HL-60 (cell line): ENCODE data around the gene MPRIP.

ENCODE experiments used
- DNase-seq, 2 experiments: peaks; one replicate each; pipeline ENCODE4 v3.0.0-alpha.2; 2010 to 2020; ENCODE audit warnings: low read depth in 1 of 2, low spot score in 1 of 2
- H3K27ac ChIP-seq: fragments of 250-450 bp; sonication (Bioruptor Pico); replicated peaks from 2 replicates; pipeline ENCODE4 v1.5.1; 2020; ENCODE audit warnings: mild to moderate bottlenecking, moderate library complexity
- H3K27me3 ChIP-seq: fragments of 250-450 bp; sonication (Bioruptor Pico); 2 replicates; pipeline ENCODE4 v1.5.1; 2021; ENCODE audit warnings: mild to moderate bottlenecking, moderate library complexity; ENCODE audit not compliant: insufficient read depth, poor library complexity, severe bottlenecking
- H3K4me3 ChIP-seq: replicated peaks from 2 replicates; pipeline ENCODE4 v1.5.1; 2011; ENCODE audit warnings: mild to moderate bottlenecking, control low read depth, low read length; ENCODE audit not compliant: insufficient read depth
- CTCF ChIP-seq: IDR thresholded peaks from one replicate; pipeline ENCODE4 v1.5.1; 2011; ENCODE audit warnings: low read length, control low read depth, inconsistent platforms; ENCODE audit not compliant: insufficient read depth
- GABPA ChIP-seq: IDR thresholded peaks from 2 replicates; pipeline ENCODE4 v1.6.1; 2012; ENCODE audit warnings: low read depth
- POLR2AphosphoS5 ChIP-seq: IDR thresholded peaks from 2 replicates; pipeline ENCODE4 v1.6.1; 2012; ENCODE audit warnings: low read depth
- REST ChIP-seq: IDR thresholded peaks from 2 replicates; pipeline ENCODE4 v1.6.1; 2012; ENCODE audit warnings: low read depth; ENCODE audit not compliant: insufficient replicate concordance
- SPI1 ChIP-seq: IDR thresholded peaks from 2 replicates; pipeline ENCODE4 v1.6.1; 2012; ENCODE audit warnings: low read depth, mild to moderate bottlenecking, borderline replicate concordance

Gene MPRIP

GRCh38 chr17:17030515-17031211 lies 11.6 kb upstream of the MPRIP start:
- Histone ChIP-seq H3K27me3 (no peaks in the 10 kb centered on the region), H3K27ac (no peak overlapping the region), H3K4me3 (no peak overlapping the region)
- DNase-seq: no peak
- no peak for TF ChIP-seq CTCF
- TF ChIP-seq SPI1: no peak
- no peak for TF ChIP-seq POLR2AphosphoS5
- TF ChIP-seq REST: no peak
- no peak for TF ChIP-seq GABPA

GRCh38 chr17:17032131-17032692 lies 10.0 kb upstream of the MPRIP start:
- DNase-seq: no peak
- H3K4me3 ChIP-seq: no peak overlapping the region
- TF ChIP-seq REST (no peak), SPI1 (no peak), GABPA (no peak), POLR2AphosphoS5 (no peak), CTCF (no peak)
- no peak overlapping the region for H3K27ac ChIP-seq
- no peaks in the 10 kb centered on the region for H3K27me3 ChIP-seq

- no peak overlapping the region for H3K27ac ChIP-seq
- no peak for TF ChIP-seq SPI1
- no peaks in the 10 kb centered on the region for H3K27me3 ChIP-seq
- DNase-seq: no peak
- no peak overlapping the region for H3K4me3 ChIP-seq
These were observed 8.8 kb upstream of the MPRIP start for GRCh38 chr17:17033466-17033865.

- DNase-seq: no peak
- H3K27ac ChIP-seq: no peak overlapping the region
- no peaks in the 10 kb centered on the region for H3K27me3 ChIP-seq
These were observed 8.2 kb upstream of the MPRIP start for GRCh38 chr17:17034026-17034425.

More at GRCh38 chr17:17034026-17034425, 8.2 kb upstream of the MPRIP start:
- no peak overlapping the region for H3K4me3 ChIP-seq
- TF ChIP-seq GABPA (no peak), CTCF (no peak), SPI1 (no peak), REST (no peak), POLR2AphosphoS5 (no peak)
